Measurements from ENCODE around the gene MYOG. TPM values are rescaled to one million over a fixed set of nuclear protein-coding genes. Genes with fewer than 3 reads are reported as not detected.

The MYOG gene
- total RNA-seq, 4 donors from 2014 or later: not detected

DNA sequence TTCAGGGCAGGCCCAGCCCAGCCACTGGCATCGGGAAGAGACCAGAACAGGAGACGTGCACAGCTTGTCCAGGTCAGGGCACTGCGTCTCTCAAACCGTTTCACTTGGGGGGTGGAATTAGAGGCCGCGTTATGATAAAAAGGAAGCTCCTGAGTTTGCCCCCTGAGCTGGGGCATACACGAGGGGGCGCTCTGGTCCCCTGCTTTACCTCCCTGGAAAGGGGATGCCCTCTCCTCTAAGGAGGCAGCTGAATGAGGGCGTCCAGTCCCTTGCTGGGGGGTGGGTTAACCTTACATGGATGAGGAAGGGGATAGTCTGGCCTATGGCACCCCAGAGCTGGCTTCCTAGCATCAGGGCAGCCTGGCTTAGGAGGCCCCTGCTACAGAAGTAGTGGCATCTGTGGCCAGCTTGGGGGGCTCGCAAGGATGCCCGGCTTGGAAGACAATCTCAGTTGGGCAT is 2.3 kb downstream of the MYOG start:
- WGBS: 73% methylated on average over 11 of the region's 11 CpGs
- Histone ChIP-seq H3K4me3 (no peak overlapping the region), H3K27ac (no peak overlapping the region), H3K27me3 (peaks cover 18% of the 10 kb centered on the region), H3K9me3 (no peaks in the 10 kb centered on the region), H3K4me1 (peaks cover 4% of the 10 kb centered on the region), H3K36me3 (no peaks in the 10 kb centered on the region)
- no peak for TF ChIP-seq POLR2AphosphoS5 (IDR thresholded peaks at IDR 0.05)
- no peak for TF ChIP-seq EP300 (IDR thresholded peaks at IDR 0.05)
- TF ChIP-seq, protein P1, sequence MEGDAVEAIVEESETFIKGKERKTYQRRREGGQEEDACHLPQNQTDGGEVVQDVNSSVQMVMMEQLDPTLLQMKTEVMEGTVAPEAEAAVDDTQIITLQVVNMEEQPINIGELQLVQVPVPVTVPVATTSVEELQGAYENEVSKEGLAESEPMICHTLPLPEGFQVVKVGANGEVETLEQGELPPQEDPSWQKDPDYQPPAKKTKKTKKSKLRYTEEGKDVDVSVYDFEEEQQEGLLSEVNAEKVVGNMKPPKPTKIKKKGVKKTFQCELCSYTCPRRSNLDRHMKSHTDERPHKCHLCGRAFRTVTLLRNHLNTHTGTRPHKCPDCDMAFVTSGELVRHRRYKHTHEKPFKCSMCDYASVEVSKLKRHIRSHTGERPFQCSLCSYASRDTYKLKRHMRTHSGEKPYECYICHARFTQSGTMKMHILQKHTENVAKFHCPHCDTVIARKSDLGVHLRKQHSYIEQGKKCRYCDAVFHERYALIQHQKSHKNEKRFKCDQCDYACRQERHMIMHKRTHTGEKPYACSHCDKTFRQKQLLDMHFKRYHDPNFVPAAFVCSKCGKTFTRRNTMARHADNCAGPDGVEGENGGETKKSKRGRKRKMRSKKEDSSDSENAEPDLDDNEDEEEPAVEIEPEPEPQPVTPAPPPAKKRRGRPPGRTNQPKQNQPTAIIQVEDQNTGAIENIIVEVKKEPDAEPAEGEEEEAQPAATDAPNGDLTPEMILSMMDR (IDR thresholded peaks at IDR 0.05): no peak
- no peak for TF ChIP-seq POLR2A (IDR thresholded peaks at IDR 0.05)
- DNase-seq (ENCODE audit: low spot score in 2 of 2): peak in 1 of 2 donors; percentile 40

DNA sequence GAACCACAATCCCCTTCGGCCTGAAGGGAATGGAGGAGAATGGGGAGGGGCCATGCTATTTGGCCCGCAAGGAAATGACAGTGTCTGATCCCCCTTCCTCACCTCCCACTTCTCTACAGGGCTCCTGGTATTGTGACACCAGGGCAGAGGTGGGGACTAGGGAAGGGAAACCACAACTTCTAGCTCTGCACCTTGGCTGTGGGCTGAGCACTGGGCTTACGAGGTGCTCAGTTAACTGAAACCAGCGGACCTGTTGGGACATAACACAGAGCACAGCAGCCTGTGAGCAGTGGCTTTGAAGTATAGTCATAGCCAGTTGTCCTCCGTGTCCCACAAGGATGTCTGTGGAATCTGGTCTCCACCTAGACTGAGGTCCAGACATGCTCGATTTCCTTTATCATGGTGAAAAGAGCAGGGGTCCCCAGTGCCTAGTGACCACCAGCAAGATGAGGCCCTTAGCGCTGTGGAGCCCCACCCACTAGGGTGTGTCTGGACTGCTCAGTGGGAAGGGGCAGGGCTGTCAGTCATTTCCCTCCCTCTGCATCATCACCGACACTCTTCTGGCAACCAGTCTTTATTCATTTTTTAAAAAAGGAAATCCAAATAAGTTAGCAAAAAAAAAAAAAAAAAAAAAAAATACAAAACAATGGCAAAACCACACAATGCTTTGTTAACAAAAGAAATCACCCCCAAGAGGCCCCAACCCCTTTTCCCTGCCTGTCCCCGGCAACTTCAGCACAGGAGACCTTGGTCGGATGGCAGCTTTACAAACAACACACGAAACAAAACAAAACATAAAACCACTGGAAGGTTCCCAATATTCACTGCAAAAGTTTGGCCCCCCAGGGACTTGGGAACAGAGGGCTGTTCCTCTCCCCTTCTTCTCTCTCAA is 3.0 kb downstream of the MYOG start:
- no peaks in the 10 kb centered on the region for H3K36me3 ChIP-seq
- WGBS: 47% methylated on average over 9 of the region's 11 CpGs
- no peak overlapping the region for H3K27ac ChIP-seq
- no peak for TF ChIP-seq POLR2A (IDR thresholded peaks at IDR 0.05)
- TF ChIP-seq, protein P1 (IDR thresholded peaks at IDR 0.05): no peak
- no peak for TF ChIP-seq EP300 (IDR thresholded peaks at IDR 0.05)
- TF ChIP-seq POLR2AphosphoS5 (IDR thresholded peaks at IDR 0.05): no peak
- peaks cover 4% of the 10 kb centered on the region for H3K4me1 ChIP-seq
- no peaks in the 10 kb centered on the region for H3K9me3 ChIP-seq
- no peak overlapping the region for H3K4me3 ChIP-seq
- H3K27me3 ChIP-seq: peaks cover 18% of the 10 kb centered on the region
- DNase-seq (ENCODE audit: low spot score in 2 of 2): peak in 1 of 2 donors; percentile 71

DNA sequence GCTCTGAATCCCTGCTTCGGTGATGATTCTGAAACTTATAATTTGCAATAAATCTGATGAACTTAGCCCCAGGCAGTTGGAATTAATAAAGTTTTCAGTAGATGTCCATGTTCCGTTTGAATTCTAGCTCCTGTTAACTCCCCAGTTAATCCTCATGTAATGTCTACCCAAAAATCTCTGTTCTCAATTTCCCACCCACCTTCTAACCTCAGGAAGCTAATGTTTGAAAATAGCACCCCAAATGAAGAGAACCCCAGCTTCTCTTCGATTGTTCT is 3.6 kb downstream of the MYOG start:
- Histone ChIP-seq H3K27me3 (peaks cover 23% of the 10 kb centered on the region), H3K4me1 (peaks cover 4% of the 10 kb centered on the region), H3K36me3 (no peaks in the 10 kb centered on the region), H3K4me3 (no peak overlapping the region), H3K9me3 (no peaks in the 10 kb centered on the region), H3K27ac (no peak overlapping the region)
- 35% methylated on average over 3 of the region's 3 CpGs for WGBS
- TF ChIP-seq EP300 (IDR thresholded peaks at IDR 0.05): no peak
- DNase-seq (ENCODE audit: low spot score in 2 of 2): no peak

DNA sequence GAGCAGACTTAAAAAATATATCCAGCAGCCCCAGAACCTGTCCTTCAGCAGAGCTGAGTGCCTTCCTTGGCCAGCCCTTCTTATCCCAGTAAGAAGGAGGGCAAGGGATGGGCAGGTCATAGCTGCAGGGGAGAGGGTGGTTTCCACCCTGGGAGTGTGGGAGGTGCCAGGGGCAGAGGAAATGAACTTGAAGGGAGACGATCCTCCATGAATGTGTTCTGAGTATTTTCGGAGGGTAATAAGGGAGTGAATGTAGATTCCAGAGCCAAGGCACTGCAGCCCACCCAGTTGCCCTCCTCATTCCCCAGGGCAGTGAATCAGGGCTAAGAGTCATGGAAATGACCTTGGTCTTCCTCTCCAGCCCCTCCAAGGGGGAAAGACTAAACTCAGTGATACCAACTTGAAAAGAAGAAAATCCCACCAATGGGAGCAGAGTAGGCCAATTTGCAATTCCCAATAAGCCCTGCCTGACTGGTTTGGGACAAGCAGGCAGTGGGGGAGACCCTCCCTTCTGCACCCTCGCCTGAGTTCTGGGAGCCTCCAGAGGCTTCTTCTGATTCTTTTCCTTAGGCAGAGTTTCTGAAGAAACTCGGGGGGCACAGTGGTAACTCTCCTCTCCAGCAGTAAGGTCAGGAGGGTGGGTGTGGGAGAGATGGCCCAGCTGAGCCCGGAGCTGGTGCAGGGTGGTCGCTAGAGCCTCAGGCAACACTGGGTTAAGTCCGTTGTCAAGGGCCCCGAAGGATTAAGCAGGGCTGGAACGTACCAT is 4.2 kb downstream of the MYOG start:
- Histone ChIP-seq H3K9me3 (no peaks in the 10 kb centered on the region), H3K4me3 (no peak overlapping the region), H3K4me1 (peaks cover 4% of the 10 kb centered on the region), H3K27ac (no peak overlapping the region), H3K27me3 (peaks cover 27% of the 10 kb centered on the region), H3K36me3 (no peaks in the 10 kb centered on the region)
- peak in 1 of 2 donors; percentile 61 for DNase-seq (ENCODE audit: low spot score in 2 of 2)
- WGBS: 47% methylated on average over 9 of the region's 9 CpGs
- TF ChIP-seq POLR2AphosphoS5 (IDR thresholded peaks at IDR 0.05): no peak
- TF ChIP-seq POLR2A (IDR thresholded peaks at IDR 0.05): no peak
- TF ChIP-seq, protein P1 (IDR thresholded peaks at IDR 0.05): no peak
- TF ChIP-seq EP300 (IDR thresholded peaks at IDR 0.05): no peak

DNA sequence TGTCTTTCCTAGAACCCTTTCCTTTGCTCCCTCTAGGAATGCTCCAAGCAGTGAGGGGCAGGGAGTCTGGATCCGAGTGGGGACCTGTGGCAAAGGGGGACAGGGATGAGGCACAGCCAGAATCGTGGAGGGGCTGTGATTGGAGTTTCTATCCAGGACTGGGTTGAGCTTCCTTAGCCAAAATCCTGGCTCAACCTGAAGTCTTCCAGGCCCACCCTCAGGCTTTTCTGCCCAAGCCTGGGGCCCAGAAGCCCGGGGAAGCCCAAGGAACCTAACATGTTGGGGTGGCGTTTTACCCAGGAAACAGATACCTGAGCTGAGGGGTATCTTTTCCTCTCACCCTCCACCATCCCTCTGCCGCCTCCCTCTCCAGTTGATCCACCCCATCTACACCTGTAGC is 5.4 kb downstream of the MYOG start:
- TF ChIP-seq, protein P1 (IDR thresholded peaks at IDR 0.05): no peak
- TF ChIP-seq POLR2AphosphoS5 (IDR thresholded peaks at IDR 0.05) (no peak), POLR2A (IDR thresholded peaks at IDR 0.05) (no peak), EP300 (IDR thresholded peaks at IDR 0.05) (no peak)
- DNase-seq (ENCODE audit: low spot score in 2 of 2): peak in 1 of 2 donors; percentile 52

More for the DNA sequence above, 5.4 kb downstream of the MYOG start:
- Histone ChIP-seq H3K27me3 (peaks cover 39% of the 10 kb centered on the region), H3K27ac (no peak overlapping the region), H3K36me3 (no peaks in the 10 kb centered on the region), H3K4me1 (peaks cover 14% of the 10 kb centered on the region), H3K4me3 (no peak overlapping the region), H3K9me3 (no peaks in the 10 kb centered on the region)
- WGBS: 92% methylated on average over 5 of the region's 5 CpGs

Data from suprapubic skin (tissue), 4 donors.